ENCODE data around the gene RPL37.
"Not testable (repeated sequence)": the region's sequence is repeated elsewhere in the genome, so short reads cannot be mapped to it uniquely, and the experiment has no call there.

RPL37 gene

GRCh38 chr5:40865004-40865403 is 30.0 kb upstream of the RPL37 start:
- WGBS (ENCODE audit: extremely low coverage, insufficient coverage, low lambda C conversion rate): no CpG with 5 or more reads among the region's 5 CpGs

GRCh38 chr5:40860711-40861110 is 25.7 kb upstream of the RPL37 start:
- Histone ChIP-seq H3K79me2 (ENCODE audit: control insufficient read depth, insufficient read depth, low read length) (no peaks in the 10 kb centered on the region), H3K27ac (ENCODE audit: low read depth, low read length) (no peak overlapping the region), H3K18ac (ENCODE audit: low read length) (no peak overlapping the region), H2BK15ac (replicated peaks; ENCODE audit: low read depth) (no peak overlapping the region), H4K5ac (ENCODE audit: low read length) (no peak overlapping the region), H3K9ac (ENCODE audit: low read length) (no peak overlapping the region), H3K79me1 (ENCODE audit: low read length) (no peaks in the 10 kb centered on the region), H3K4me3 (ENCODE audit: low read length) (no peak overlapping the region), H3K27me3 (ENCODE audit: insufficient read depth, low read length, poor library complexity) (no peaks in the 10 kb centered on the region), H2AK5ac (ENCODE audit: low read length) (no peak overlapping the region), H3K56ac (ENCODE audit: low read length) (no peak overlapping the region), H3K4me1 (ENCODE audit: control insufficient read depth, low read depth, low read length) (no peaks in the 10 kb centered on the region), H2BK5ac (ENCODE audit: low read length) (no peak overlapping the region), H3K4ac (ENCODE audit: low read depth, low read length) (no peak overlapping the region), H3K36me3 (ENCODE audit: control insufficient read depth, insufficient read depth, low read length) (no peaks in the 10 kb centered on the region), H3K4me2 (ENCODE audit: low read length) (no peak overlapping the region), H3K23ac (ENCODE audit: low read length) (no peak overlapping the region), H4K8ac (ENCODE audit: low read depth, low read length) (no peak overlapping the region), H2BK120ac (ENCODE audit: low read depth, low read length) (no peak overlapping the region)
- DNase-seq: no peak

More at GRCh38 chr5:40865004-40865403, 30.0 kb upstream of the RPL37 start:
- not testable (repeated sequence) for H3K18ac ChIP-seq (ENCODE audit: low read length); DNase-seq; H4K8ac ChIP-seq (ENCODE audit: low read depth, low read length); H3K27ac ChIP-seq (ENCODE audit: low read depth, low read length); H2BK120ac ChIP-seq (ENCODE audit: low read depth, low read length); H3K79me2 ChIP-seq (ENCODE audit: control insufficient read depth, insufficient read depth, low read length); H4K5ac ChIP-seq (ENCODE audit: low read length); H3K4ac ChIP-seq (ENCODE audit: low read depth, low read length); H2BK5ac ChIP-seq (ENCODE audit: low read length); H3K36me3 ChIP-seq (ENCODE audit: control insufficient read depth, insufficient read depth, low read length); H2BK15ac ChIP-seq (replicated peaks; ENCODE audit: low read depth); H2AK5ac ChIP-seq (ENCODE audit: low read length); H3K4me1 ChIP-seq (ENCODE audit: control insufficient read depth, low read depth, low read length); H3K23ac ChIP-seq (ENCODE audit: low read length); H3K79me1 ChIP-seq (ENCODE audit: low read length); H3K9ac ChIP-seq (ENCODE audit: low read length); H3K4me2 ChIP-seq (ENCODE audit: low read length); H3K27me3 ChIP-seq (ENCODE audit: insufficient read depth, low read length, poor library complexity); H3K56ac ChIP-seq (ENCODE audit: low read length); H3K4me3 ChIP-seq (ENCODE audit: low read length)

- Histone ChIP-seq H3K4me1 (ENCODE audit: control insufficient read depth, low read depth, low read length) (no peaks in the 10 kb centered on the region), H2AK5ac (ENCODE audit: low read length) (no peak overlapping the region), H3K4ac (ENCODE audit: low read depth, low read length) (no peak overlapping the region), H3K4me3 (ENCODE audit: low read length) (no peak overlapping the region), H2BK120ac (ENCODE audit: low read depth, low read length) (no peak overlapping the region), H3K79me2 (ENCODE audit: control insufficient read depth, insufficient read depth, low read length) (no peaks in the 10 kb centered on the region), H2BK5ac (ENCODE audit: low read length) (no peak overlapping the region), H3K27ac (ENCODE audit: low read depth, low read length) (no peak overlapping the region), H3K18ac (ENCODE audit: low read length) (no peak overlapping the region), H3K79me1 (ENCODE audit: low read length) (no peaks in the 10 kb centered on the region), H4K5ac (ENCODE audit: low read length) (no peak overlapping the region), H4K8ac (ENCODE audit: low read depth, low read length) (no peak overlapping the region), H3K36me3 (ENCODE audit: control insufficient read depth, insufficient read depth, low read length) (no peaks in the 10 kb centered on the region), H3K23ac (ENCODE audit: low read length) (no peak overlapping the region), H3K27me3 (ENCODE audit: insufficient read depth, low read length, poor library complexity) (no peaks in the 10 kb centered on the region), H3K56ac (ENCODE audit: low read length) (no peak overlapping the region), H3K4me2 (ENCODE audit: low read length) (no peak overlapping the region), H2BK15ac (replicated peaks; ENCODE audit: low read depth) (no peak overlapping the region), H3K9ac (ENCODE audit: low read length) (no peak overlapping the region)
- DNase-seq: no peak
- WGBS (ENCODE audit: extremely low coverage, insufficient coverage, low lambda C conversion rate): no CpG with 5 or more reads among the region's 4 CpGs
Measured at GRCh38 chr5:40853632-40854192, 18.7 kb upstream of the RPL37 start.

GRCh38 chr5:40847525-40847924 is 12.5 kb upstream of the RPL37 start:
- Histone ChIP-seq H3K18ac (ENCODE audit: low read length) (no peak overlapping the region), H3K79me2 (ENCODE audit: control insufficient read depth, insufficient read depth, low read length) (no peaks in the 10 kb centered on the region), H3K36me3 (ENCODE audit: control insufficient read depth, insufficient read depth, low read length) (no peaks in the 10 kb centered on the region), H2AK5ac (ENCODE audit: low read length) (no peak overlapping the region), H3K4me3 (ENCODE audit: low read length) (no peak overlapping the region), H3K56ac (ENCODE audit: low read length) (no peak overlapping the region), H3K23ac (ENCODE audit: low read length) (no peak overlapping the region), H3K27ac (ENCODE audit: low read depth, low read length) (no peak overlapping the region), H3K79me1 (ENCODE audit: low read length) (no peaks in the 10 kb centered on the region), H3K4me2 (ENCODE audit: low read length) (no peak overlapping the region), H2BK5ac (ENCODE audit: low read length) (no peak overlapping the region), H4K5ac (ENCODE audit: low read length) (no peak overlapping the region), H3K9ac (ENCODE audit: low read length) (no peak overlapping the region), H3K4me1 (ENCODE audit: control insufficient read depth, low read depth, low read length) (no peaks in the 10 kb centered on the region), H2BK120ac (ENCODE audit: low read depth, low read length) (no peak overlapping the region), H3K27me3 (ENCODE audit: insufficient read depth, low read length, poor library complexity) (no peaks in the 10 kb centered on the region), H3K4ac (ENCODE audit: low read depth, low read length) (no peak overlapping the region), H2BK15ac (replicated peaks; ENCODE audit: low read depth) (no peak overlapping the region), H4K8ac (ENCODE audit: low read depth, low read length) (no peak overlapping the region)
- DNase-seq: no peak
- WGBS (ENCODE audit: extremely low coverage, insufficient coverage, low lambda C conversion rate): no CpG with 5 or more reads among the region's 1 CpG

- no peak for DNase-seq
- no CpG with 5 or more reads among the region's 2 CpGs for WGBS (ENCODE audit: extremely low coverage, insufficient coverage, low lambda C conversion rate)
Measured at GRCh38 chr5:40846371-40846770, 11.3 kb upstream of the RPL37 start.

GRCh38 chr5:40844565-40844964 is 9.5 kb upstream of the RPL37 start:
- H3K18ac ChIP-seq (ENCODE audit: low read length): no peak overlapping the region
- H3K56ac ChIP-seq (ENCODE audit: low read length): no peak overlapping the region
- H2BK120ac ChIP-seq (ENCODE audit: low read depth, low read length): no peak overlapping the region
- no peak overlapping the region for H2BK15ac ChIP-seq (replicated peaks; ENCODE audit: low read depth)
- no peak for DNase-seq
- H3K36me3 ChIP-seq (ENCODE audit: control insufficient read depth, insufficient read depth, low read length): no peaks in the 10 kb centered on the region
- H3K4me1 ChIP-seq (ENCODE audit: control insufficient read depth, low read depth, low read length): no peaks in the 10 kb centered on the region
- H3K23ac ChIP-seq (ENCODE audit: low read length): no peak overlapping the region
- no peaks in the 10 kb centered on the region for H3K79me1 ChIP-seq (ENCODE audit: low read length)
- H3K4ac ChIP-seq (ENCODE audit: low read depth, low read length): no peak overlapping the region
- H3K27ac ChIP-seq (ENCODE audit: low read depth, low read length): no peak overlapping the region
- WGBS (ENCODE audit: extremely low coverage, insufficient coverage, low lambda C conversion rate): no CpG with 5 or more reads among the region's 4 CpGs
- no peak overlapping the region for H2BK5ac ChIP-seq (ENCODE audit: low read length)
- H4K5ac ChIP-seq (ENCODE audit: low read length): no peak overlapping the region
- H3K4me2 ChIP-seq (ENCODE audit: low read length): no peak overlapping the region
- H3K79me2 ChIP-seq (ENCODE audit: control insufficient read depth, insufficient read depth, low read length): no peaks in the 10 kb centered on the region
- no peak overlapping the region for H4K8ac ChIP-seq (ENCODE audit: low read depth, low read length)
- H3K9ac ChIP-seq (ENCODE audit: low read length): no peak overlapping the region
- no peaks in the 10 kb centered on the region for H3K27me3 ChIP-seq (ENCODE audit: insufficient read depth, low read length, poor library complexity)
- no peak overlapping the region for H2AK5ac ChIP-seq (ENCODE audit: low read length)
- no peak overlapping the region for H3K4me3 ChIP-seq (ENCODE audit: low read length)

More at GRCh38 chr5:40846371-40846770, 11.3 kb upstream of the RPL37 start:
- no peak overlapping the region for H3K23ac ChIP-seq (ENCODE audit: low read length)
- H2AK5ac ChIP-seq (ENCODE audit: low read length): no peak overlapping the region
- H3K9ac ChIP-seq (ENCODE audit: low read length): no peak overlapping the region
- no peak overlapping the region for H4K8ac ChIP-seq (ENCODE audit: low read depth, low read length)
- H4K5ac ChIP-seq (ENCODE audit: low read length): no peak overlapping the region
- H3K79me2 ChIP-seq (ENCODE audit: control insufficient read depth, insufficient read depth, low read length): no peaks in the 10 kb centered on the region
- H3K56ac ChIP-seq (ENCODE audit: low read length): no peak overlapping the region
- no peak overlapping the region for H3K27ac ChIP-seq (ENCODE audit: low read depth, low read length)
- H3K4ac ChIP-seq (ENCODE audit: low read depth, low read length): no peak overlapping the region
- no peaks in the 10 kb centered on the region for H3K36me3 ChIP-seq (ENCODE audit: control insufficient read depth, insufficient read depth, low read length)
- H2BK5ac ChIP-seq (ENCODE audit: low read length): no peak overlapping the region
- H3K18ac ChIP-seq (ENCODE audit: low read length): no peak overlapping the region
- H3K27me3 ChIP-seq (ENCODE audit: insufficient read depth, low read length, poor library complexity): no peaks in the 10 kb centered on the region
- no peaks in the 10 kb centered on the region for H3K4me1 ChIP-seq (ENCODE audit: control insufficient read depth, low read depth, low read length)
- no peak overlapping the region for H3K4me3 ChIP-seq (ENCODE audit: low read length)
- no peaks in the 10 kb centered on the region for H3K79me1 ChIP-seq (ENCODE audit: low read length)
- no peak overlapping the region for H3K4me2 ChIP-seq (ENCODE audit: low read length)
- no peak overlapping the region for H2BK120ac ChIP-seq (ENCODE audit: low read depth, low read length)
- H2BK15ac ChIP-seq (replicated peaks; ENCODE audit: low read depth): no peak overlapping the region

All from mesendoderm (in vitro differentiated cells).